ENCODE results near the gene RAB20. TPM values are rescaled to one million over a fixed set of nuclear protein-coding genes. Genes with fewer than 3 reads are reported as not detected.

RAB20 gene
- total RNA-seq, 1 donor from 2014 or later = 8.2 TPM

GRCh38 chr13:110578363-110578762 is 16.8 kb upstream of the RAB20 start:
- H3K36me3 ChIP-seq (ENCODE audit: control insufficient read depth, insufficient read depth, low read length) = no peaks in the 10 kb centered on the region
- DNase-seq (ENCODE audit: low read depth) (no peak), FAIRE-seq (no peak)
- H3K27me3 ChIP-seq (ENCODE audit: control insufficient read depth, insufficient read depth, low read length) = peaks cover 6% of the 10 kb centered on the region
- H3K4me3 ChIP-seq (ENCODE audit: low read depth, low read length) = no peak overlapping the region
- TF ChIP-seq, protein P1, sequence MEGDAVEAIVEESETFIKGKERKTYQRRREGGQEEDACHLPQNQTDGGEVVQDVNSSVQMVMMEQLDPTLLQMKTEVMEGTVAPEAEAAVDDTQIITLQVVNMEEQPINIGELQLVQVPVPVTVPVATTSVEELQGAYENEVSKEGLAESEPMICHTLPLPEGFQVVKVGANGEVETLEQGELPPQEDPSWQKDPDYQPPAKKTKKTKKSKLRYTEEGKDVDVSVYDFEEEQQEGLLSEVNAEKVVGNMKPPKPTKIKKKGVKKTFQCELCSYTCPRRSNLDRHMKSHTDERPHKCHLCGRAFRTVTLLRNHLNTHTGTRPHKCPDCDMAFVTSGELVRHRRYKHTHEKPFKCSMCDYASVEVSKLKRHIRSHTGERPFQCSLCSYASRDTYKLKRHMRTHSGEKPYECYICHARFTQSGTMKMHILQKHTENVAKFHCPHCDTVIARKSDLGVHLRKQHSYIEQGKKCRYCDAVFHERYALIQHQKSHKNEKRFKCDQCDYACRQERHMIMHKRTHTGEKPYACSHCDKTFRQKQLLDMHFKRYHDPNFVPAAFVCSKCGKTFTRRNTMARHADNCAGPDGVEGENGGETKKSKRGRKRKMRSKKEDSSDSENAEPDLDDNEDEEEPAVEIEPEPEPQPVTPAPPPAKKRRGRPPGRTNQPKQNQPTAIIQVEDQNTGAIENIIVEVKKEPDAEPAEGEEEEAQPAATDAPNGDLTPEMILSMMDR (IDR thresholded peaks at IDR 0.05; ENCODE audit: insufficient read depth, low read length, severe bottlenecking) = no peak

DNA sequence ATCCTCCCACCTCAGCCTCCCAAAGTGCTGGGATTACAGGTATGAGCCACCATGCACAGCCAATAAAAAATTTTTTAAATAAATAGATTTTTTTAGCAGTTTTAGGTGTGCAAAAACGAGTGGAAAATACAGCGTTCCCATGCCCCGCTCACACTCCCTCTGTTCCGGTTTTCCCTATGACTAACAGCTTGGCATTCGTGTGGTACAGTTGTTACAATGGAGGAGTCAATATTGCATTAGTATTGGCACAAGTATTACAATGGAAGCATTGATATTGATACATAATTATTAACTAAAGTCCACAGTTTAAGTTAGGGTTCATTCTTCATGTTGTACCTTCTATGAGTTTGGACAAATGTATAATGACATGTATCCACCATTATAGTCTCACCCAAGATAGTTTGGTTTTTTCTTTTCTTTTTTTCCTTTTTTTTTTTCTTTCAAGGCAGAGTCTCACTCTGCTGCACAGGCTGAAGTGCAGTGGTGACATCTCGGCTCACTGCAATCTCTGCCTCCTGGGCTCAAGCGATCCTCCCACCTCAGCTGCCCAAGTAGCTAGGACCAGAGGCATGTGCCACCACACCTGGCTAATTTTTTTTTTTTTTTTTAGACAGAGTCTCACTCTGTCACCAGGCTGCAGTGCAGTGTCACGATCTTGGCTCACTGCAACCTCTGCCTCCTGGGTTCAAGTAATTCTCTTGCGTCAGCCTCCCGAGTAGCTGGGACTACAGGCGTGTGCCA is 15.4 kb upstream of the RAB20 start:
- peaks cover 8% of the 10 kb centered on the region for H3K27me3 ChIP-seq (ENCODE audit: control insufficient read depth, insufficient read depth, low read length)
- H3K36me3 ChIP-seq (ENCODE audit: control insufficient read depth, insufficient read depth, low read length) = no peaks in the 10 kb centered on the region
- TF ChIP-seq, protein P1 (IDR thresholded peaks at IDR 0.05; ENCODE audit: insufficient read depth, low read length, severe bottlenecking) = no peak
- FAIRE-seq (no peak), DNase-seq (ENCODE audit: low read depth) (peak; percentile 4)
- H3K4me3 ChIP-seq (ENCODE audit: low read depth, low read length) = no peak overlapping the region

DNA sequence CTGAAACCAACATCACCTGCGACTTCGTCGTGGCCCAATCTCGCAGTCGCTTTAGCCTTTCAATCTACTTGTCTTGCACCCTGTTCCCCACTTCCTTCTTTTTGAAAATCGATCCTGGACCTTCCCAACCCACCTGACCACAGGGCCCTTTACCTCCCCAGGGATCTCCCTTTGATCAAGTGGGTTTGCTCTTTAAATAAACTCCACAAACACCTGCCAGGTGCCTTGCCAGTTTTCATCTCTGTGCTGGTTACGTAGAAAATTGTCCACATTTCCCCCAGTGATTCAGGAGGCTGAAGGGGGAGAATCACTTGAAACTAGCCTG is 14.5 kb upstream of the RAB20 start:
- Histone ChIP-seq H3K36me3 (ENCODE audit: control insufficient read depth, insufficient read depth, low read length) (no peaks in the 10 kb centered on the region), H3K27me3 (ENCODE audit: control insufficient read depth, insufficient read depth, low read length) (peaks cover 8% of the 10 kb centered on the region), H3K4me3 (ENCODE audit: low read depth, low read length) (no peak overlapping the region)
- FAIRE-seq = no peak
- DNase-seq (ENCODE audit: low read depth) = no peak
- TF ChIP-seq, protein P1 (IDR thresholded peaks at IDR 0.05; ENCODE audit: insufficient read depth, low read length, severe bottlenecking) = no peak

- Histone ChIP-seq H3K4me3 (ENCODE audit: low read depth, low read length) (no peak overlapping the region), H3K27me3 (ENCODE audit: control insufficient read depth, insufficient read depth, low read length) (peaks cover 8% of the 10 kb centered on the region), H3K36me3 (ENCODE audit: control insufficient read depth, insufficient read depth, low read length) (no peaks in the 10 kb centered on the region)
- DNase-seq (ENCODE audit: low read depth) = no peak
- FAIRE-seq = no peak
- TF ChIP-seq, protein P1 (IDR thresholded peaks at IDR 0.05; ENCODE audit: insufficient read depth, low read length, severe bottlenecking) = no peak
Observed at GRCh38 chr13:110575322-110576069, 14.0 kb upstream of the RAB20 start.

- no peak overlapping the region for H3K4me3 ChIP-seq (ENCODE audit: low read depth, low read length)
- no peaks in the 10 kb centered on the region for H3K36me3 ChIP-seq (ENCODE audit: control insufficient read depth, insufficient read depth, low read length)
- peaks cover 8% of the 10 kb centered on the region for H3K27me3 ChIP-seq (ENCODE audit: control insufficient read depth, insufficient read depth, low read length)
- TF ChIP-seq, protein P1 (IDR thresholded peaks at IDR 0.05; ENCODE audit: insufficient read depth, low read length, severe bottlenecking) = no peak
- FAIRE-seq (no peak), DNase-seq (ENCODE audit: low read depth) (no peak)
Observed at GRCh38 chr13:110574161-110574560, 12.6 kb upstream of the RAB20 start.
